GM12878 (cell line): ENCODE measurements around the gene TSPAN11. TPM values are rescaled to one million over a fixed set of nuclear protein-coding genes. Genes with fewer than 3 reads are reported as not detected.

ENCODE experiments used
- ATAC-seq: fragments of 200-7000 bp; cut with Tn5 transposase; 3 replicates; pipeline ENCODE4 v1.9.1; 2020; ENCODE audit warnings: mild to moderate bottlenecking, moderate library complexity
- BruUV-seq: library from RNA; stranded (reverse); fragments of 400-500 nt; replicated peaks from 2 replicates; lab custom pipeline; 2021; lab: Mats Ljungman, UMichigan
- CTCF ChIA-PET: fragments of 300-600 bp; sonication (Branson Sonifier 250); formaldehyde crosslinking; extraction: SDS; loops from one replicate; lab custom pipeline; 2021; ENCODE audit warnings: inconsistent platforms; lab: Yijun Ruan, JAX
- POLR2A ChIA-PET: fragments of 350-600 bp; formaldehyde crosslinking; extraction: SDS; loops from one replicate; lab custom pipeline; 2021; ENCODE audit warnings: inconsistent platforms; lab: Charles Lee
- RAD21 ChIA-PET: fragments of 300-600 bp; sonication (Branson Sonifier 250); formaldehyde crosslinking; loops from one replicate; lab custom pipeline; 2023; ENCODE audit warnings: antibody characterized with exemption; ENCODE audit not compliant: unreplicated experiment; lab: Charles Lee
- SMC1A ChIA-PET: fragments of 300-600 bp; sonication (Branson Sonifier 250); formaldehyde crosslinking; loops from one replicate; lab custom pipeline; 2023; ENCODE audit not compliant: unreplicated experiment, uncharacterized antibody; lab: Charles Lee
- DNase-seq: peaks from one replicate; pipeline ENCODE4 v3.0.0-alpha.2; 2011; ENCODE audit warnings: low read depth, low spot score
- FAIRE-seq: peaks from 3 replicates; lab custom pipeline; 2011; peaks lifted over from hg19 to GRCh38; lab: Jason Lieb, UNC
- H2AFZ ChIP-seq: 2 replicates; pipeline ENCODE4 v1.6.0; 2011; ENCODE audit warnings: low read depth, low read length, control low read depth; ENCODE audit not compliant: control insufficient read depth
- H3K27ac ChIP-seq: 2 replicates; pipeline ENCODE4 v1.5.1; 2011; ENCODE audit warnings: control low read depth; ENCODE audit not compliant: control insufficient read depth, insufficient read depth
- H3K27me3 ChIP-seq, 2 experiments: replicated peaks in 1 of 2; 2 replicates each; pipeline versions ENCODE4 v1.6.0 to v1.6.1; 2011; ENCODE audit warnings: low read length in 1 of 2; ENCODE audit not compliant: control insufficient read depth in 2 of 2, insufficient read depth in 2 of 2
- H3K36me3 ChIP-seq, 2 experiments: 2 replicates each; pipeline ENCODE4 v1.5.1; 2011; ENCODE audit warnings: low read length in 1 of 2; ENCODE audit not compliant: control insufficient read depth in 2 of 2, insufficient read depth in 2 of 2
- H3K4me1 ChIP-seq: 2 replicates; pipeline ENCODE4 v1.6.1; 2011; ENCODE audit warnings: mild to moderate bottlenecking, low read length, moderate library complexity, mixed read lengths; ENCODE audit not compliant: control insufficient read depth, insufficient read depth
- H3K4me2 ChIP-seq: 2 replicates; pipeline ENCODE4 v1.6.0; 2011; ENCODE audit warnings: control low read depth; ENCODE audit not compliant: control insufficient read depth, insufficient read depth
- H3K4me3 ChIP-seq: fragments of 200-600 bp; sonication (generic); 2 replicates; pipeline ENCODE4 v1.5.1; 2016
- H3K79me2 ChIP-seq: 2 replicates; pipeline ENCODE4 v1.6.0; 2011; ENCODE audit warnings: low read length; ENCODE audit not compliant: control insufficient read depth, insufficient read depth
- H3K9ac ChIP-seq: 2 replicates; pipeline ENCODE4 v1.8.0; 2011; ENCODE audit warnings: low read length, control low read depth, mixed read lengths; ENCODE audit not compliant: control insufficient read depth, insufficient read depth
- H3K9me3 ChIP-seq: replicated peaks from 3 replicates; pipeline ENCODE4 v1.5.1; 2011; ENCODE audit warnings: mild to moderate bottlenecking, low read length; ENCODE audit not compliant: control insufficient read depth, insufficient read depth
- H4K20me1 ChIP-seq: 2 replicates; pipeline ENCODE4 v1.6.0; 2011; ENCODE audit not compliant: control insufficient read depth, insufficient read depth
- BHLHE40 ChIP-seq, 2 experiments: fragments of 450-650 bp in 1 of 2; IDR thresholded peaks; 2 replicates each; pipeline ENCODE4 v1.6.1; 2011 to 2017; ENCODE audit warnings: low read depth in 2 of 2, borderline replicate concordance in 1 of 2, improper control_type of control experiment in 1 of 2, low read length in 1 of 2, mild to moderate bottlenecking in 1 of 2
- BRCA1 ChIP-seq: IDR thresholded peaks from 2 replicates; pipeline ENCODE4 v1.6.1; 2011; ENCODE audit warnings: low read depth, low read length, improper control_type of control experiment
- CEBPB ChIP-seq, 2 experiments: fragments of 150-350 bp in 1 of 2; IDR thresholded peaks; 2 replicates each; pipeline ENCODE4 v1.6.1; 2012 to 2014; ENCODE audit warnings: low read depth in 2 of 2, low read length in 2 of 2, borderline replicate concordance in 1 of 2, inconsistent platforms in 1 of 2
- CREB1 ChIP-seq: IDR thresholded peaks from 2 replicates; pipeline ENCODE4 v1.6.1; 2012; ENCODE audit warnings: low read depth, mild to moderate bottlenecking, inconsistent platforms
- EED ChIP-seq: sonication (generic); IDR thresholded peaks from 2 replicates; pipeline ENCODE4 v1.6.1; 2016; ENCODE audit warnings: antibody characterized with exemption, low read depth
- FOS ChIP-seq: IDR thresholded peaks from 3 replicates; pipeline ENCODE4 v1.6.1; 2011; ENCODE audit warnings: borderline replicate concordance; ENCODE audit not compliant: insufficient read length; ENCODE audit errors: extremely low read depth
- KAT2A ChIP-seq: conservative IDR thresholded peaks from 2 replicates; pipeline ENCODE4 v1.6.1; 2011; ENCODE audit warnings: low read depth, low read length; ENCODE audit not compliant: control insufficient read depth
- MEF2B ChIP-seq: fragments of 450-650 bp; IDR thresholded peaks from 2 replicates; pipeline ENCODE4 v1.6.1; 2018; ENCODE audit warnings: mild to moderate bottlenecking, moderate library complexity; ENCODE audit not compliant: partially characterized antibody, poor library complexity, severe bottlenecking
- MTA3 ChIP-seq: IDR thresholded peaks from 2 replicates; pipeline ENCODE4 v1.6.1; 2012; ENCODE audit warnings: low read length, inconsistent platforms, borderline replicate concordance
- RELA ChIP-seq: fragments of 450-650 bp; IDR thresholded peaks from 2 replicates; pipeline ENCODE4 v1.8.0; 2014; ENCODE audit warnings: borderline replicate concordance; ENCODE audit not compliant: partially characterized antibody
- RUNX3 ChIP-seq: IDR thresholded peaks from 2 replicates; pipeline ENCODE4 v1.6.1; 2012; ENCODE audit warnings: low read length, inconsistent platforms
- SIN3A ChIP-seq: IDR thresholded peaks from 2 replicates; pipeline ENCODE4 v1.6.1; 2012; ENCODE audit warnings: low read depth, low read length, improper control_type of control experiment
- TCF3 ChIP-seq: IDR thresholded peaks from 2 replicates; pipeline ENCODE4 v1.6.1; 2012; ENCODE audit warnings: low read depth, mild to moderate bottlenecking, low read length, borderline replicate concordance; ENCODE audit not compliant: insufficient read depth
- ZBED1 ChIP-seq: IDR thresholded peaks from 2 replicates; pipeline ENCODE4 v1.6.1; 2016; ENCODE audit warnings: borderline replicate concordance
- WGBS: methylation state at CpG from one replicate; pipeline ENCODE4 v1.1.6; 2016; ENCODE audit warnings: low lambda C conversion rate; ENCODE audit not compliant: insufficient replicate concordance, insufficient coverage; ENCODE audit errors: missing lambda C conversion rate; 5-methylcytosine and 5-hydroxymethylcytosine counted together
- in situ Hi-C: fragments of 300-500 bp; cut with MboI; formaldehyde crosslinking; loops from 9 replicates; pipeline ENCODE4 v1.14.3; 2018; ENCODE audit warnings: mixed read lengths
- intact Hi-C: fragments of 100-400 bp; cut with micrococcal nuclease; formaldehyde crosslinking; loops from one replicate; pipeline ENCODE4 v1.14.2; 2022; ENCODE audit not compliant: unreplicated experiment
- polyA plus RNA-seq, 11 experiments: library from polyadenylated mRNA; depleted of rRNA in 4 of 11; unstranded in 6 of 11; stranded (reverse) in 5 of 11; fragments of >200 nt; fragmentation: Nextera tagmentation in 4 of 11; fragmentation: Illumina TruSeq in 1 of 11; extraction: Ambion mirVana in 4 of 11; extraction: Trizol in 1 of 11; gene quantifications; 1 replicate in 1 of 11; 2 replicates in 10 of 11; pipeline versions ENCODE4 v1.2.1 to v1.2.3, GENCODE V29; 2011 to 2016; ENCODE audit warnings: inconsistent platforms in 2 of 11, missing spikeins in 2 of 11, low read depth in 1 of 11
- total RNA-seq, 4 experiments: library from RNA; depleted of rRNA in 3 of 4; stranded (reverse); fragments of >200 nt in 3 of 4; fragmentation: Illumina TruSeq in 1 of 4; extraction: Trizol in 1 of 4; gene quantifications; 2 replicates each; pipeline versions ENCODE4 v1.2.1 to v1.2.3, GENCODE V29; 2013 to 2021
- TF ChIP-seq, protein P1 (sequence below): fragments of 450-650 bp; IDR thresholded peaks from 2 replicates; pipeline ENCODE4 v1.6.1; 2017; ENCODE audit warnings: mild to moderate bottlenecking
- TF ChIP-seq, protein P2 (sequence below): fragments of 450-650 bp; IDR thresholded peaks from 2 replicates; pipeline ENCODE4 v1.6.1; 2017; ENCODE audit warnings: mild to moderate bottlenecking, moderate library complexity
- TF ChIP-seq, protein P3 (sequence below): fragments of 150-350 bp; IDR thresholded peaks from 2 replicates; pipeline ENCODE4 v1.6.1; 2014; ENCODE audit warnings: mild to moderate bottlenecking, low read depth, low read length

TSPAN11 gene
- total and polyA plus RNA-seq, 10 of the 15 experiments (the other 5 are each of a cell fraction or from before 2014, with no cell fraction given): under 0.01 to 0.27 (median 0.04) TPM; not detected in 6

DNA sequence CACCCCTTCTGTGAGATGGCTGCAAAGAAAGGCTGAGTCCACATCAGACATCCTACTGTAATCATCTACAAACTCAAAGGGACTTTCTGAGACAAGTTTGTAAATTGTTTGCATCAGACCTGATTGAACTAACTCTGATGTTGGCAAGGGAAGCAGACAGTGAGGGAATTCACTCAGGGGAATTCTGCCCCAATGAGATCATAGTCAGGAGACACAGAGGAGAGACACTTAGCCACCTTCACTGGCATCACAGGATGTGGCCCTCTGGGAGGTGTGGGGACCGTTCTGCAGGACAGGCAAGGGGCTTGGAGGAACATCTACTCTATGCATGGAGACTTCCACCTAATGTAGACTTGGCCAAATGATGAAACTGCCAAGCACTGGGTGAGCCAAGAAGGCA is 76.5 kb downstream of the TSPAN11 start:
- Histone ChIP-seq H3K27me3 (no peaks in the 10 kb centered on the region; a peak in 1 of 4 replicates), H3K4me1 (no peaks in the 10 kb centered on the region), H3K4me2 (no peak overlapping the region), H2AFZ (no peak overlapping the region), H3K9ac (no peak overlapping the region), H3K9me3 (no peaks in the 10 kb centered on the region), H3K36me3 (no peaks in the 10 kb centered on the region), H3K4me3 (no peak overlapping the region), H3K27ac (no peak overlapping the region), H4K20me1 (no peaks in the 10 kb centered on the region), H3K79me2 (no peaks in the 10 kb centered on the region)
- intact Hi-C loops: no loop called here
- DNase-seq: peak; percentile 23
- no peak for FAIRE-seq
- ChIA-PET POLR2A (no interaction called here), SMC1A (no interaction called here), RAD21 (no interaction called here), CTCF (no interaction called here)
- BruUV-seq: no TSS peak
- peak; percentile 64 for ATAC-seq
- 0% methylated on average over 1 of the region's 1 CpG for WGBS
- TF ChIP-seq TCF3 (no peak), MEF2B (peak; percentile 20), BHLHE40 (IDR thresholded peaks at IDR 0.05; ENCODE audit: borderline replicate concordance in 1 of 2, low read depth in 2 of 2, low read length in 1 of 2) (0 out of 4 replicates have a peak, but pooled peaks of 1 of the 2 experiments have one; percentile 36), CREB1 (0 out of 2 replicates have a peak, but pooled peaks have one; percentile 35), MTA3 (no peak), CEBPB (IDR thresholded peaks at IDR 0.05; ENCODE audit: borderline replicate concordance in 1 of 2, low read depth in 2 of 2, low read length in 2 of 2) (no peak), RUNX3 (no peak; the same call in 1 of the 2 replicates), RELA (peak; percentile 49), ZBED1 (no peak), SIN3A (no peak), KAT2A (no peak), FOS (no peak), BRCA1 (no peak), EED (no peak)
- TF ChIP-seq, protein P1, sequence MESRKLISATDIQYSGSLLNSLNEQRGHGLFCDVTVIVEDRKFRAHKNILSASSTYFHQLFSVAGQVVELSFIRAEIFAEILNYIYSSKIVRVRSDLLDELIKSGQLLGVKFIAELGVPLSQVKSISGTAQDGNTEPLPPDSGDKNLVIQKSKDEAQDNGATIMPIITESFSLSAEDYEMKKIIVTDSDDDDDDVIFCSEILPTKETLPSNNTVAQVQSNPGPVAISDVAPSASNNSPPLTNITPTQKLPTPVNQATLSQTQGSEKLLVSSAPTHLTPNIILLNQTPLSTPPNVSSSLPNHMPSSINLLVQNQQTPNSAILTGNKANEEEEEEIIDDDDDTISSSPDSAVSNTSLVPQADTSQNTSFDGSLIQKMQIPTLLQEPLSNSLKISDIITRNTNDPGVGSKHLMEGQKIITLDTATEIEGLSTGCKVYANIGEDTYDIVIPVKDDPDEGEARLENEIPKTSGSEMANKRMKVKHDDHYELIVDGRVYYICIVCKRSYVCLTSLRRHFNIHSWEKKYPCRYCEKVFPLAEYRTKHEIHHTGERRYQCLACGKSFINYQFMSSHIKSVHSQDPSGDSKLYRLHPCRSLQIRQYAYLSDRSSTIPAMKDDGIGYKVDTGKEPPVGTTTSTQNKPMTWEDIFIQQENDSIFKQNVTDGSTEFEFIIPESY: no peak
- TF ChIP-seq, protein P2, sequence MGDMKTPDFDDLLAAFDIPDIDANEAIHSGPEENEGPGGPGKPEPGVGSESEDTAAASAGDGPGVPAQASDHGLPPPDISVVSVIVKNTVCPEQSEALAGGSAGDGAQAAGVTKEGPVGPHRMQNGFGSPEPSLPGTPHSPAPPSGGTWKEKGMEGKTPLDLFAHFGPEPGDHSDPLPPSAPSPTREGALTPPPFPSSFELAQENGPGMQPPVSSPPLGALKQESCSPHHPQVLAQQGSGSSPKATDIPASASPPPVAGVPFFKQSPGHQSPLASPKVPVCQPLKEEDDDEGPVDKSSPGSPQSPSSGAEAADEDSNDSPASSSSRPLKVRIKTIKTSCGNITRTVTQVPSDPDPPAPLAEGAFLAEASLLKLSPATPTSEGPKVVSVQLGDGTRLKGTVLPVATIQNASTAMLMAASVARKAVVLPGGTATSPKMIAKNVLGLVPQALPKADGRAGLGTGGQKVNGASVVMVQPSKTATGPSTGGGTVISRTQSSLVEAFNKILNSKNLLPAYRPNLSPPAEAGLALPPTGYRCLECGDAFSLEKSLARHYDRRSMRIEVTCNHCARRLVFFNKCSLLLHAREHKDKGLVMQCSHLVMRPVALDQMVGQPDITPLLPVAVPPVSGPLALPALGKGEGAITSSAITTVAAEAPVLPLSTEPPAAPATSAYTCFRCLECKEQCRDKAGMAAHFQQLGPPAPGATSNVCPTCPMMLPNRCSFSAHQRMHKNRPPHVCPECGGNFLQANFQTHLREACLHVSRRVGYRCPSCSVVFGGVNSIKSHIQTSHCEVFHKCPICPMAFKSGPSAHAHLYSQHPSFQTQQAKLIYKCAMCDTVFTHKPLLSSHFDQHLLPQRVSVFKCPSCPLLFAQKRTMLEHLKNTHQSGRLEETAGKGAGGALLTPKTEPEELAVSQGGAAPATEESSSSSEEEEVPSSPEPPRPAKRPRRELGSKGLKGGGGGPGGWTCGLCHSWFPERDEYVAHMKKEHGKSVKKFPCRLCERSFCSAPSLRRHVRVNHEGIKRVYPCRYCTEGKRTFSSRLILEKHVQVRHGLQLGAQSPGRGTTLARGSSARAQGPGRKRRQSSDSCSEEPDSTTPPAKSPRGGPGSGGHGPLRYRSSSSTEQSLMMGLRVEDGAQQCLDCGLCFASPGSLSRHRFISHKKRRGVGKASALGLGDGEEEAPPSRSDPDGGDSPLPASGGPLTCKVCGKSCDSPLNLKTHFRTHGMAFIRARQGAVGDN: no peak
- TF ChIP-seq, protein P3, sequence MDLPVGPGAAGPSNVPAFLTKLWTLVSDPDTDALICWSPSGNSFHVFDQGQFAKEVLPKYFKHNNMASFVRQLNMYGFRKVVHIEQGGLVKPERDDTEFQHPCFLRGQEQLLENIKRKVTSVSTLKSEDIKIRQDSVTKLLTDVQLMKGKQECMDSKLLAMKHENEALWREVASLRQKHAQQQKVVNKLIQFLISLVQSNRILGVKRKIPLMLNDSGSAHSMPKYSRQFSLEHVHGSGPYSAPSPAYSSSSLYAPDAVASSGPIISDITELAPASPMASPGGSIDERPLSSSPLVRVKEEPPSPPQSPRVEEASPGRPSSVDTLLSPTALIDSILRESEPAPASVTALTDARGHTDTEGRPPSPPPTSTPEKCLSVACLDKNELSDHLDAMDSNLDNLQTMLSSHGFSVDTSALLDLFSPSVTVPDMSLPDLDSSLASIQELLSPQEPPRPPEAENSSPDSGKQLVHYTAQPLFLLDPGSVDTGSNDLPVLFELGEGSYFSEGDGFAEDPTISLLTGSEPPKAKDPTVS: no peak
- in situ Hi-C loops: no loop called here
